PC-9 (cell line): Measurements from ENCODE around the gene SGPL1. TPM values are rescaled to one million over a fixed set of nuclear protein-coding genes. Genes with fewer than 3 reads are reported as not detected.

Source experiments
- BruUV-seq: library from RNA; stranded (reverse); fragments of 400-500 nt; replicated peaks from 2 replicates; lab custom pipeline; 2021; lab: Mats Ljungman, UMichigan
- CTCF ChIA-PET: fragments of 300-600 bp; sonication (Branson Sonifier 250); formaldehyde crosslinking; loops from one replicate; lab custom pipeline; 2022; ENCODE audit warnings: antibody characterized with exemption; lab: Charles Lee
- POLR2A ChIA-PET: fragments of 300-600 bp; sonication (Branson Sonifier 250); formaldehyde crosslinking; loops from one replicate; lab custom pipeline; 2022; ENCODE audit warnings: antibody characterized with exemption; ENCODE audit not compliant: unreplicated experiment; lab: Charles Lee
- DNase-seq, 2 experiments: peaks; one replicate each; pipeline versions ENCODE4 v3.0.0 to v3.0.0-alpha.2; 2015 to 2022; ENCODE audit warnings: mixed read lengths in 1 of 2
- H2AFZ ChIP-seq: fragments of 200-600 bp; sonication (generic); 2 replicates; pipeline ENCODE4 v1.8.1; 2017; ENCODE audit warnings: antibody characterized with exemption
- H3F3A ChIP-seq: fragments of 200-600 bp; sonication (generic); 2 replicates; pipeline ENCODE4 v1.8.1; 2017; ENCODE audit warnings: antibody characterized with exemption, mild to moderate bottlenecking, low read depth; ENCODE audit not compliant: insufficient read depth
- H3K27ac ChIP-seq: fragments of 200-600 bp; sonication (generic); 2 replicates; pipeline ENCODE4 v1.6.1; 2016; ENCODE audit warnings: mixed run types
- H3K27me3 ChIP-seq: fragments of 200-600 bp; sonication (generic); 2 replicates; pipeline ENCODE4 v1.6.1; 2016; ENCODE audit warnings: low read depth, mixed run types; ENCODE audit not compliant: insufficient read depth
- H3K36me3 ChIP-seq: fragments of 200-600 bp; sonication (generic); 2 replicates; pipeline ENCODE4 v1.6.1; 2016; ENCODE audit warnings: low read depth, mixed run types
- H3K4me1 ChIP-seq: fragments of 200-600 bp; sonication (generic); replicated peaks from 2 replicates; pipeline ENCODE4 v1.6.1; 2016; ENCODE audit warnings: mixed run types; ENCODE audit not compliant: insufficient read depth
- H3K4me2 ChIP-seq: fragments of 200-600 bp; sonication (generic); 2 replicates; pipeline ENCODE4 v1.6.1; 2017; ENCODE audit warnings: mixed run types
- H3K4me3 ChIP-seq: fragments of 200-600 bp; sonication (generic); 2 replicates; pipeline ENCODE4 v1.6.1; 2016; ENCODE audit warnings: mixed run types
- H3K79me2 ChIP-seq: fragments of 200-600 bp; sonication (generic); 2 replicates; pipeline ENCODE4 v1.6.1; 2017; ENCODE audit warnings: low read depth, mixed run types
- H3K9me2 ChIP-seq: fragments of 200-600 bp; sonication (generic); 2 replicates; pipeline ENCODE4 v1.8.1; 2017; ENCODE audit warnings: mild to moderate bottlenecking; ENCODE audit not compliant: insufficient read depth
- H3K9me3 ChIP-seq: fragments of 200-600 bp; sonication (generic); 2 replicates; pipeline ENCODE4 v1.8.1; 2016; ENCODE audit warnings: low read depth; ENCODE audit not compliant: insufficient read depth
- H4K20me1 ChIP-seq: fragments of 200-600 bp; sonication (generic); 2 replicates; pipeline ENCODE4 v1.8.1; 2017; ENCODE audit not compliant: insufficient read depth
- CTCF ChIP-seq: fragments of 200-600 bp; sonication (generic); conservative IDR thresholded peaks from 2 replicates; pipeline ENCODE4 v1.6.1; 2017; ENCODE audit warnings: mixed run types, antibody characterized with exemption, mild to moderate bottlenecking, moderate library complexity
- EZH2 ChIP-seq: fragments of 200-600 bp; sonication (generic); IDR thresholded peaks from 2 replicates; pipeline ENCODE4 v1.8.0; 2017; ENCODE audit warnings: antibody characterized with exemption, low read depth
- intact Hi-C: fragments of 100-400 bp; cut with micrococcal nuclease; formaldehyde crosslinking; loops from one replicate; pipeline ENCODE4 v1.10.0; 2022; ENCODE audit not compliant: unreplicated experiment
- total RNA-seq: library from RNA; stranded (reverse); gene quantifications from 2 replicates; pipeline ENCODE4 v1.2.3, GENCODE V29; 2021

The SGPL1 gene
- total RNA-seq, 1 experiment from 2014 or later: 96.9 TPM

GRCh38 chr10:70908406-70909296 lies 92.9 kb downstream of the SGPL1 start:
- H3K9me3 ChIP-seq: 0 out of 2 replicates have a peak, but pooled peaks cover 3% of the 10 kb centered on the region
- H3K27me3 ChIP-seq: peaks cover 47% of the 10 kb centered on the region
- ChIA-PET CTCF (no interaction called here), POLR2A (no interaction called here)
- H3K4me3 ChIP-seq: no peak overlapping the region
- H3K36me3 ChIP-seq: no peaks in the 10 kb centered on the region
- no peaks in the 10 kb centered on the region for H3K4me1 ChIP-seq
- TF ChIP-seq EZH2 (no peak), CTCF (no peak)
- H3K79me2 ChIP-seq: no peaks in the 10 kb centered on the region
- intact Hi-C loops: no loop called here
- no peak for DNase-seq
- no peak overlapping the region for H3K4me2 ChIP-seq
- H2AFZ ChIP-seq: no peak overlapping the region
- BruUV-seq: no TSS peak
- H3F3A ChIP-seq: no peaks in the 10 kb centered on the region
- H3K27ac ChIP-seq: no peak overlapping the region
- no peaks in the 10 kb centered on the region for H3K9me2 ChIP-seq
- H4K20me1 ChIP-seq: no peaks in the 10 kb centered on the region

GRCh38 chr10:70909326-70909935 lies 93.7 kb downstream of the SGPL1 start:
- H3K27me3 ChIP-seq: peaks cover 55% of the 10 kb centered on the region
- no peaks in the 10 kb centered on the region for H3F3A ChIP-seq
- 0 out of 2 replicates have a peak, but pooled peaks cover 3% of the 10 kb centered on the region for H3K9me3 ChIP-seq
- no peaks in the 10 kb centered on the region for H4K20me1 ChIP-seq
- H3K9me2 ChIP-seq: no peaks in the 10 kb centered on the region
- TF ChIP-seq CTCF (no peak), EZH2 (no peak)
- H3K79me2 ChIP-seq: no peaks in the 10 kb centered on the region
- H2AFZ ChIP-seq: no peak overlapping the region
- intact Hi-C loops: no loop called here
- no TSS peak for BruUV-seq
- H3K4me1 ChIP-seq: no peaks in the 10 kb centered on the region
- H3K36me3 ChIP-seq: no peaks in the 10 kb centered on the region
- no peak overlapping the region for H3K4me2 ChIP-seq
- ChIA-PET CTCF (no interaction called here), POLR2A (no interaction called here)
- H3K27ac ChIP-seq: no peak overlapping the region
- no peak for DNase-seq
- no peak overlapping the region for H3K4me3 ChIP-seq

- Histone ChIP-seq H3K79me2 (no peaks in the 10 kb centered on the region), H3K9me2 (no peaks in the 10 kb centered on the region), H3K4me1 (no peaks in the 10 kb centered on the region), H3K4me3 (no peak overlapping the region), H4K20me1 (no peaks in the 10 kb centered on the region), H3K36me3 (no peaks in the 10 kb centered on the region), H3K4me2 (no peak overlapping the region), H2AFZ (no peak overlapping the region), H3K27ac (no peak overlapping the region), H3K27me3 (peaks cover 62% of the 10 kb centered on the region), H3K9me3 (0 out of 2 replicates have a peak, but pooled peaks cover 3% of the 10 kb centered on the region), H3F3A (no peaks in the 10 kb centered on the region)
- POLR2A ChIA-PET: no interaction called here
- intact Hi-C loops: no loop called here
- DNase-seq: no peak
- CTCF ChIA-PET: no interaction called here
- BruUV-seq: no TSS peak
- TF ChIP-seq CTCF (no peak), EZH2 (no peak)
Observed at GRCh38 chr10:70910486-70911341, 95.0 kb downstream of the SGPL1 start.
